Measurements from ENCODE around the gene ZFYVE9. TPM values are rescaled to one million over a fixed set of nuclear protein-coding genes. Genes with fewer than 3 reads are reported as not detected.

ZFYVE9 gene
- total and polyA plus RNA-seq, 2 of the 13 experiments (the other 11 are each of a cell fraction or from before 2014, with no cell fraction given) = 9.2 to 19.8 TPM

GRCh38 chr1:52332411-52332810, 190.5 kb downstream of the ZFYVE9 start:
- Histone ChIP-seq H3K4me1 (ENCODE audit: insufficient read depth, low read length) (peaks cover 17% of the 10 kb centered on the region), H3K79me2 (ENCODE audit: insufficient read depth, low read length) (no peaks in the 10 kb centered on the region), H3K4me2 (ENCODE audit: low read depth, low read length) (no peak overlapping the region), H3K9me3 (ENCODE audit: low read length) (no peaks in the 10 kb centered on the region), H2AFZ (ENCODE audit: low read length) (no peak overlapping the region), H4K20me1 (ENCODE audit: insufficient read depth, low read length) (no peaks in the 10 kb centered on the region), H3K4me3 (replicated peaks in 1 of 3; ENCODE audit: insufficient read depth in 1 of 3, low read depth in 2 of 3, low read length in 3 of 3) (no peak overlapping the region), H3K36me3 (replicated peaks in 1 of 2; ENCODE audit: control insufficient read depth in 1 of 2, insufficient read depth in 2 of 2, low read length in 2 of 2) (peaks cover 1 to 16% of the 10 kb centered on the region in 2 experiments; a peak in 4 of 5 replicates), H3K27me3 (ENCODE audit: control insufficient read depth in 1 of 2, insufficient read depth in 2 of 2, low read length in 2 of 2) (no peaks in the 10 kb centered on the region), H3K9ac (ENCODE audit: insufficient read depth, low read depth, low read length) (no peak overlapping the region), H3K27ac (ENCODE audit: extremely low read length, insufficient read depth, low read length) (no peak overlapping the region)
- no peak for FAIRE-seq
- BruUV-seq (replicated peaks) = no TSS peak
- DNase-seq (ENCODE audit: low spot score) = no peak
- 94% methylated on average over 1 of the region's 1 CpG for WGBS (ENCODE audit: low lambda C conversion rate)
- ATAC-seq = no peak
- CTCF ChIA-PET (ENCODE audit: low intra/inter-chr PET ratio, low total read pairs) = no interaction called here
- no peak for TF ChIP-seq RNF2 (conservative IDR thresholded peaks at IDR 0.05; ENCODE audit: low read depth)
- TF ChIP-seq HOXD1 (CRISPR knock-in tag; IDR thresholded peaks at IDR 0.05) = no peak
- TF ChIP-seq GABPA (IDR thresholded peaks at IDR 0.05; ENCODE audit: low read depth, low read length) = no peak
- TF ChIP-seq GABPA (CRISPR knock-in tag; IDR thresholded peaks at IDR 0.05; ENCODE audit: low read depth) = no peak
- TF ChIP-seq AKNA (CRISPR knock-in tag; IDR thresholded peaks at IDR 0.05; ENCODE audit: borderline replicate concordance) = no peak
- in situ Hi-C loops (cut with HindIII; ENCODE audit: extremely low pct_ligation_motif_present, low pct_unique_long_range_greater_than_20kb) (no loop called here), intact Hi-C loops (cut with micrococcal nuclease; ENCODE audit: unreplicated experiment) (no loop called here)
- POLR2A ChIA-PET = no interaction called here

Data from HepG2 (cell line).